Gastroesophageal sphincter (tissue), 3 donors: ENCODE measurements around the gene ZNF697.

Experiments used
- POLR2AphosphoS5 ChIP-seq: sonication (generic); formaldehyde crosslinking; IDR thresholded peaks from one replicate; pipeline ENCODE4 v1.6.1; 2017; ENCODE audit warnings: antibody characterized with exemption
- TF ChIP-seq, protein P1 (sequence below), 4 experiments: fragments of 200-600 bp in 2 of 4; fragments of 450-650 bp in 2 of 4; sonication (generic) in 1 of 4; IDR thresholded peaks; one replicate each; pipeline ENCODE4 v1.5.1; 2017 to 2019; ENCODE audit warnings: antibody characterized with exemption in 4 of 4, mild to moderate bottlenecking in 2 of 4, moderate library complexity in 2 of 4

DNA sequence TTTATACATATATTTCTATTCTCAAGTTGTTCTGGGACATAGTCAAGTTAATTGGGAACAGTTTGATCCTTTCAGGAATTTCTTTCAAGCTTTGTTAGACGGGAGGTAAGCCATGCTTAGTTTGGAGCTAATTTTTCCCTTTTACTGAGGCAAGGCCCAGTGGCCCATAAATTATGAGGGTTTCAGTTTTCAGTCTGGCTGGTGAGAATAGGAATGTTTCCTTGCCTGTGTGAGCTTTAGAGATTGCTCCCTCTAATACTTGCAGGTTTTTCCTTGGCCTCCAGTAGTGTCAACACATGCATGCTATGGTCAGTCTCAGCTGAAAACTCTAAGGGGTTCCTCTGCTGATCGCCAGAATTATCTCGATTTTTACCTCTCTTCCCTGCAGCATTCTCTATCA is 49.5 kb upstream of the ZNF697 start:
- TF ChIP-seq POLR2AphosphoS5: no peak
- TF ChIP-seq, protein P1, sequence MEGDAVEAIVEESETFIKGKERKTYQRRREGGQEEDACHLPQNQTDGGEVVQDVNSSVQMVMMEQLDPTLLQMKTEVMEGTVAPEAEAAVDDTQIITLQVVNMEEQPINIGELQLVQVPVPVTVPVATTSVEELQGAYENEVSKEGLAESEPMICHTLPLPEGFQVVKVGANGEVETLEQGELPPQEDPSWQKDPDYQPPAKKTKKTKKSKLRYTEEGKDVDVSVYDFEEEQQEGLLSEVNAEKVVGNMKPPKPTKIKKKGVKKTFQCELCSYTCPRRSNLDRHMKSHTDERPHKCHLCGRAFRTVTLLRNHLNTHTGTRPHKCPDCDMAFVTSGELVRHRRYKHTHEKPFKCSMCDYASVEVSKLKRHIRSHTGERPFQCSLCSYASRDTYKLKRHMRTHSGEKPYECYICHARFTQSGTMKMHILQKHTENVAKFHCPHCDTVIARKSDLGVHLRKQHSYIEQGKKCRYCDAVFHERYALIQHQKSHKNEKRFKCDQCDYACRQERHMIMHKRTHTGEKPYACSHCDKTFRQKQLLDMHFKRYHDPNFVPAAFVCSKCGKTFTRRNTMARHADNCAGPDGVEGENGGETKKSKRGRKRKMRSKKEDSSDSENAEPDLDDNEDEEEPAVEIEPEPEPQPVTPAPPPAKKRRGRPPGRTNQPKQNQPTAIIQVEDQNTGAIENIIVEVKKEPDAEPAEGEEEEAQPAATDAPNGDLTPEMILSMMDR (IDR thresholded peaks at IDR 0.05): no peak
